ENCODE data around the gene UBE2U. TPM values are rescaled to one million over a fixed set of nuclear protein-coding genes. Genes with fewer than 3 reads are reported as not detected.

The UBE2U gene
- polyA plus RNA-seq, 1 donor (not counting 4 experiments of a cell fraction or from before 2014, with no cell fraction given) = not detected

DNA sequence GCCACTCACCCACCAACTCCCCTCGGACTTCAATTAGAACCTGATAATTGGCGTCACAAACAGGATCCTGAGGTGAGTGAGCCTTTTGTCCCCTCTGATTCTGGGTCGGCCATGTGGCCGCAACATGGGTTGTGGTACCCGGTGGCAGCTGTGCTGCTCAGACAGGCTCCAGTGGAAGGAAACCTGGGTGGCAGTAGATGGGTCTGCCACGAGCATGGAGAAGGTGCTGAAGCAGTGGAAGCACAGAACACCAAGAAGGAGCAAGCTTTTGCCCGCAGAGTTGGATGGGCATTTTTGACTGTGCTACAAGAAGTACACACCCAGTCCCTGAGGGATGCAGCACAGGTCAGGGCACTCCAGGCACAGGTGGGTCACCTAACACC lies 16.5 kb upstream of the UBE2U start:
- Histone ChIP-seq H3K4me1 (ENCODE audit: control insufficient read depth, extremely low read depth, insufficient read depth, low read length) (peaks cover 6% of the 10 kb centered on the region), H3K27me3 (ENCODE audit: control insufficient read depth, extremely low read depth, insufficient read depth, low read length) (no peaks in the 10 kb centered on the region), H4K20me1 (ENCODE audit: control insufficient read depth, extremely low read depth, insufficient read depth, low read length) (no peaks in the 10 kb centered on the region), H3K4me3 (ENCODE audit: control insufficient read depth in 2 of 3, extremely low read depth in 1 of 3, insufficient read depth in 2 of 3, low read depth in 1 of 3, low read length in 3 of 3) (no peak overlapping the region), H2AFZ (ENCODE audit: control insufficient read depth, low read length) (no peak overlapping the region), H3K4me2 (ENCODE audit: control insufficient read depth, extremely low read depth, insufficient read depth, low read depth, low read length) (no peak overlapping the region), H3K9me3 (ENCODE audit: control insufficient read depth, low read depth, low read length) (no peaks in the 10 kb centered on the region), H3K27ac (ENCODE audit: control insufficient read depth, insufficient read depth, low read length) (no peak overlapping the region), H3K9me1 (ENCODE audit: control insufficient read depth, extremely low read depth, insufficient read depth, low read length) (no peaks in the 10 kb centered on the region), H3K36me3 (ENCODE audit: control insufficient read depth in 2 of 2, extremely low read depth in 1 of 2, insufficient read depth in 2 of 2, low read length in 2 of 2) (no peaks in the 10 kb centered on the region), H3K9ac (ENCODE audit: control insufficient read depth, extremely low read depth, insufficient read depth, low read length) (no peak overlapping the region), H3K79me2 (ENCODE audit: control insufficient read depth, insufficient read depth, low read length) (no peaks in the 10 kb centered on the region)
- no peak for TF ChIP-seq EZH2 (IDR thresholded peaks at IDR 0.05; ENCODE audit: low read length)
- TF ChIP-seq, protein P1, sequence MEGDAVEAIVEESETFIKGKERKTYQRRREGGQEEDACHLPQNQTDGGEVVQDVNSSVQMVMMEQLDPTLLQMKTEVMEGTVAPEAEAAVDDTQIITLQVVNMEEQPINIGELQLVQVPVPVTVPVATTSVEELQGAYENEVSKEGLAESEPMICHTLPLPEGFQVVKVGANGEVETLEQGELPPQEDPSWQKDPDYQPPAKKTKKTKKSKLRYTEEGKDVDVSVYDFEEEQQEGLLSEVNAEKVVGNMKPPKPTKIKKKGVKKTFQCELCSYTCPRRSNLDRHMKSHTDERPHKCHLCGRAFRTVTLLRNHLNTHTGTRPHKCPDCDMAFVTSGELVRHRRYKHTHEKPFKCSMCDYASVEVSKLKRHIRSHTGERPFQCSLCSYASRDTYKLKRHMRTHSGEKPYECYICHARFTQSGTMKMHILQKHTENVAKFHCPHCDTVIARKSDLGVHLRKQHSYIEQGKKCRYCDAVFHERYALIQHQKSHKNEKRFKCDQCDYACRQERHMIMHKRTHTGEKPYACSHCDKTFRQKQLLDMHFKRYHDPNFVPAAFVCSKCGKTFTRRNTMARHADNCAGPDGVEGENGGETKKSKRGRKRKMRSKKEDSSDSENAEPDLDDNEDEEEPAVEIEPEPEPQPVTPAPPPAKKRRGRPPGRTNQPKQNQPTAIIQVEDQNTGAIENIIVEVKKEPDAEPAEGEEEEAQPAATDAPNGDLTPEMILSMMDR (optimal IDR thresholded peaks at IDR 0.05 in 1 of 3, IDR thresholded peaks at IDR 0.05 in 1 of 3, conservative IDR thresholded peaks at IDR 0.05 in 1 of 3; ENCODE audit: extremely low read depth in 1 of 3, insufficient read depth in 2 of 3, low read length in 3 of 3) = no peak
- FAIRE-seq (no peak), DNase-seq (ENCODE audit: low read depth, low spot score) (no peak)
- dilution Hi-C loops (cut with MboI; ENCODE audit: extremely low pct_ligation_motif_present, low sequenced_read_pairs) = no loop called here

DNA sequence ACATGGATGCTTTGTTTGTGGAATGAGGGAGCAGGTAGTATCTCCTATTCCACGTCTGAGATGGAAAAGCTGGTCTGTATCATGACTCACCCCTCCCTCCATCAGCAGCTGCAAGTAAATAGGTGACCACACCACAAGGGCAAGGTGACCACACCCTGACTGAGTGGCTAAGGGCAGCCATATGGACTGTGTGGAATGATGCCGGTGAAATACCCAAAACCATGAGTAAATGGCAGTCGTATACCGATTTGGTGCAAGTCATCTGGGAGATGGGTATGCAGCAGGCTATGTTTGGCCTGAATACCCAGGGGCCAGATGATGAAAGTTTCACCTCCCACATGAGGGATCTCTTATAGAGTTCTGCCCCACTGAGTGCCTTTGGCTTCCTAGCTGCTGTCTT lies 15.8 kb upstream of the UBE2U start:
- no peak overlapping the region for H3K9ac ChIP-seq (ENCODE audit: control insufficient read depth, extremely low read depth, insufficient read depth, low read length)
- no peaks in the 10 kb centered on the region for H4K20me1 ChIP-seq (ENCODE audit: control insufficient read depth, extremely low read depth, insufficient read depth, low read length)
- FAIRE-seq (no peak), DNase-seq (ENCODE audit: low read depth, low spot score) (no peak)
- H3K4me3 ChIP-seq (ENCODE audit: control insufficient read depth in 2 of 3, extremely low read depth in 1 of 3, insufficient read depth in 2 of 3, low read depth in 1 of 3, low read length in 3 of 3) = no peak overlapping the region
- H3K79me2 ChIP-seq (ENCODE audit: control insufficient read depth, insufficient read depth, low read length) = no peaks in the 10 kb centered on the region
- peaks cover 6% of the 10 kb centered on the region for H3K4me1 ChIP-seq (ENCODE audit: control insufficient read depth, extremely low read depth, insufficient read depth, low read length)
- no peaks in the 10 kb centered on the region for H3K9me3 ChIP-seq (ENCODE audit: control insufficient read depth, low read depth, low read length)
- no peak overlapping the region for H3K27ac ChIP-seq (ENCODE audit: control insufficient read depth, insufficient read depth, low read length)
- no peaks in the 10 kb centered on the region for H3K36me3 ChIP-seq (ENCODE audit: control insufficient read depth in 2 of 2, extremely low read depth in 1 of 2, insufficient read depth in 2 of 2, low read length in 2 of 2)
- H3K27me3 ChIP-seq (ENCODE audit: control insufficient read depth, extremely low read depth, insufficient read depth, low read length) = no peaks in the 10 kb centered on the region
- dilution Hi-C loops (cut with MboI; ENCODE audit: extremely low pct_ligation_motif_present, low sequenced_read_pairs) = no loop called here
- TF ChIP-seq EZH2 (IDR thresholded peaks at IDR 0.05; ENCODE audit: low read length) = no peak
- TF ChIP-seq, protein P1 (optimal IDR thresholded peaks at IDR 0.05 in 1 of 3, IDR thresholded peaks at IDR 0.05 in 1 of 3, conservative IDR thresholded peaks at IDR 0.05 in 1 of 3; ENCODE audit: extremely low read depth in 1 of 3, insufficient read depth in 2 of 3, low read length in 3 of 3) = no peak
- no peaks in the 10 kb centered on the region for H3K9me1 ChIP-seq (ENCODE audit: control insufficient read depth, extremely low read depth, insufficient read depth, low read length)
- no peak overlapping the region for H3K4me2 ChIP-seq (ENCODE audit: control insufficient read depth, extremely low read depth, insufficient read depth, low read depth, low read length)
- no peak overlapping the region for H2AFZ ChIP-seq (ENCODE audit: control insufficient read depth, low read length)

All from keratinocyte (primary cell).